PFSK-1 (cell line): ENCODE results near the gene BTBD9.

ENCODE experiments used
- FOXP2 ChIP-seq: optimal IDR thresholded peaks from 2 replicates; pipeline ENCODE3; 2011; ENCODE audit warnings: borderline replicate concordance, control low read depth, inconsistent platforms; ENCODE audit not compliant: insufficient read depth; ENCODE audit errors: extremely low read length, extremely low read depth
- POLR2AphosphoS5 ChIP-seq: IDR thresholded peaks from 2 replicates; pipeline ENCODE4 v1.6.1; 2012; ENCODE audit warnings: low read depth, mild to moderate bottlenecking, control low read depth, low read length, moderate library complexity
- REST ChIP-seq, 2 experiments: IDR thresholded peaks; 2 replicates each; pipeline versions ENCODE4 v1.6.1 to v1.8.0; 2011 to 2012; ENCODE audit warnings: low read depth in 2 of 2, low read length in 2 of 2, control low read depth in 1 of 2, inconsistent platforms in 1 of 2, mild to moderate bottlenecking in 1 of 2, moderate library complexity in 1 of 2; ENCODE audit not compliant: insufficient read depth in 1 of 2
- SIN3A ChIP-seq: IDR thresholded peaks from 2 replicates; pipeline ENCODE4 v1.6.1; 2012; ENCODE audit warnings: mild to moderate bottlenecking, low read length, moderate library complexity, borderline replicate concordance; ENCODE audit not compliant: insufficient read depth
- TAF1 ChIP-seq: IDR thresholded peaks from 2 replicates; pipeline ENCODE4 v1.6.1; 2012; ENCODE audit warnings: low read length, control low read depth, borderline replicate concordance; ENCODE audit not compliant: insufficient read depth

BTBD9 gene

DNA sequence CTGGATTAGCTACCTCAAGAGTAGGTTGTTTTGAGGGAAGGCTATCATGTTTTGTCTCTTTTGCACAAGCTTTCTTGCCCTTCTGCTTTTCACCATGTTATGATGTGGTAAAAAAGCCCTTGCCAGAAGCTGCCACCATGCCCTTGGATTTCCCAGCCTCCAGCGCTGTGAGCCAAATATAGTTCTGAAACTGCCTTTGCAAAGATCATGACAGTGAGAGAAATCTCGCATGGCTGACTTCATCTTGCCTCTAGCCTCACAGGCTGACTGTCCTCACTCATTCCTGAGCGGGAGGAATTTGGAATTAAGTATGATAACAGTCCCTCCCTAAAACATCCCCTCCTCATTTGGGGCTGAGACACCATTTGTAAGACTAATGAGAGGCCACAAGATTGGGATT is 207.7 kb downstream of the BTBD9 start:
- TF ChIP-seq REST (IDR thresholded peaks at IDR 0.05; ENCODE audit: insufficient read depth in 1 of 2, low read depth in 2 of 2, low read length in 2 of 2) (no peak), TAF1 (no peak), SIN3A (no peak)

- TF ChIP-seq REST (IDR thresholded peaks at IDR 0.05; ENCODE audit: insufficient read depth in 1 of 2, low read depth in 2 of 2, low read length in 2 of 2) (no peak), POLR2AphosphoS5 (no peak), TAF1 (no peak), FOXP2 (no peak), SIN3A (no peak)
Measured at GRCh38 chr6:38429546-38429945, 210.2 kb downstream of the BTBD9 start.

GRCh38 chr6:38427492-38428210 is 212.1 kb downstream of the BTBD9 start:
- TF ChIP-seq FOXP2: no peak

DNA sequence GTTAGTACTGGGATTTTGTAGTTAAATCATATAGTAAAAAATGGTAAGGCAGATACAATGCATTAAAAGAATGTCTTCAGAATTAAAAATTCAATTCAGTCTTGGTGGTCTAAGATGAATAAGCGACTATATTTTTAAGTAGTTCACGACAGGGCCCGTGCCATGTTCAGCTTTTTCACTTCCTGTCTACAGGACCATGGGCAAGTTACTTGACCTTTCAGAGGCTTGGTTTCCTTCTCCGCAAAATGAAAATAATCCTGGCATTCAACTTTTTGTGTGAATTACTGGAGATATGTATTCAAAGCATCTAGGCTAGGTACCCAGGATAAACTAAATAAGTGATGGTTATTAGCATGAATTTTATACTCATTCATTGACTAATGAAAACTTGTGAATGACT is 216.0 kb downstream of the BTBD9 start:
- TF ChIP-seq TAF1 (no peak), REST (IDR thresholded peaks at IDR 0.05; ENCODE audit: insufficient read depth in 1 of 2, low read depth in 2 of 2, low read length in 2 of 2) (no peak), FOXP2 (no peak), SIN3A (no peak), POLR2AphosphoS5 (no peak)

DNA sequence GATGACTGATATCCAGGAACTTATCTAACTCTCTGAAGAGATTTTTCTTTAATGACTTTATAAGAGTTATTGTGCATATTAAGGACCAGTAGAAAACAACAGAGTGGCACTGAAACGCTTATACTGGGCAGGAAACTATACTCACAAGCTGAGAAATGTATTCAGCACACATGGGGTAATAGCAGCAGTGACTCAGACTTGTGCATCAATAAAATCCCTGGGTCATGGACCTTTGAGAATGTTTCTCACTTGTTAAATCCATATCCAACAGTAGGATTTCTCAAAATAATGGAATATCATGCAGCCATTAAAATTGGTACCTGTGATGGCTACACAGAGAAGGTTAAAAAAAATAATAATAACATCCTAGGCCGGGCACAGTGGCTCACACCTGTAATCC is 219.5 kb downstream of the BTBD9 start:
- TF ChIP-seq TAF1 (no peak), POLR2AphosphoS5 (no peak), SIN3A (no peak), FOXP2 (no peak), REST (IDR thresholded peaks at IDR 0.05; ENCODE audit: insufficient read depth in 1 of 2, low read depth in 2 of 2, low read length in 2 of 2) (no peak)
